Upper lobe of left lung (tissue), 4 donors: Measurements from ENCODE around the gene VAT1L.

Source experiments
- CTCF ChIP-seq, 6 experiments: fragments of 450-650 bp in 4 of 6; fragments of 200-600 bp in 2 of 6; sonication (generic) in 2 of 6; IDR thresholded peaks; one replicate each; pipeline ENCODE4 v1.5.1; 2016 to 2019; ENCODE audit warnings: antibody characterized with exemption in 6 of 6
- POLR2A ChIP-seq, 4 donors: fragments of 450-650 bp; IDR thresholded peaks; one replicate each; pipeline ENCODE4 v1.5.1; 2016 to 2017; ENCODE audit warnings: antibody characterized with exemption in 4 of 4, mild to moderate bottlenecking in 2 of 4
- POLR2AphosphoS5 ChIP-seq, 2 donors: sonication (generic); formaldehyde crosslinking; IDR thresholded peaks; one replicate each; pipeline ENCODE4 v1.5.1; 2017; ENCODE audit warnings: antibody characterized with exemption in 2 of 2

GRCh38 chr16:77943801-77944200 lies 155.4 kb downstream of the VAT1L start:
- TF ChIP-seq CTCF (IDR thresholded peaks at IDR 0.05) (no peak), POLR2A (IDR thresholded peaks at IDR 0.05) (no peak), POLR2AphosphoS5 (IDR thresholded peaks at IDR 0.05) (no peak)
